ENCODE data around the gene RBM33. TPM values are rescaled to one million over a fixed set of nuclear protein-coding genes. Genes with fewer than 3 reads are reported as not detected.

Gene RBM33
- polyA plus RNA-seq, 1 donor (not counting 4 experiments of a cell fraction or from before 2014, with no cell fraction given): 8.9 TPM

DNA sequence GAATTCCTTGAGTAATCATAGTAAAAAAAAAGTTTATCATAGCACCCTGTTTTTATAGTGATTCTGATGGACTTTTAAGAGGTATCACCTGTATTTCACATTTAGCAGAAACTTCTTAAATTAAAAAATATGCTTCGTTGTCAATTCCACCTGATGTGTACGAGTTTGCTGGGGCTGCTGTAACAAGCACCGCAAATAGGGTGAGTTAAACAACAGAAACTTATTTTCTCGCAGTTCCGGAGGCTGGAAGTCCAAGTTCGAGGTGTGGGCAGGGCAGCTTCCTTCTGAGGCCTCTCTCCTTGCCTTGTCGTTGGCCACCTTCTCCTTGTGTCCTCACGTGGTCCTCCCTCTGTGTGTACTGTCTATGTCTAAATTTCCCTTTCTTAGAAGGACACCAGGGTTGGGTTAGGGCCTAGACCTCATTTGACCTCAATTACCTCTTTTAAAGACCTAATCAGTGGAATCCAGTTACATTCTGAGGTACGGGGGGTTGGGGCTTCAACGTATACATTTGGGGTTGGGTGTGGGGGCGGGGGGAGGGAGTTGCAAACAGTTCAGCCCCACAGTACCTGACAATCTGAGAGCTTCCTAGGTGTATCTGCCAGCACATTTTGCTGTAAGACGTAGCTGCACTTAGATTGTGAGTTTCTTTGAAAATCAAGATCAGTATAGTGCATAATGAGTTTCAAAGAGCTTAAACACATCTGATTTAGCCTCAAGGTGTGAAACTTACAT is 72.7 kb downstream of the RBM33 start:
- DNase-seq (ENCODE audit: low read depth, low spot score): no peak
- Histone ChIP-seq H3K9me3 (ENCODE audit: control insufficient read depth, low read depth, low read length) (no peaks in the 10 kb centered on the region), H3K27me3 (ENCODE audit: control insufficient read depth, extremely low read depth, insufficient read depth, low read length) (no peaks in the 10 kb centered on the region), H3K4me2 (ENCODE audit: control insufficient read depth, extremely low read depth, insufficient read depth, low read depth, low read length) (no peak overlapping the region), H2AFZ (ENCODE audit: control insufficient read depth, low read length) (no peak overlapping the region), H3K9ac (ENCODE audit: control insufficient read depth, extremely low read depth, insufficient read depth, low read length) (no peak overlapping the region), H3K4me3 (ENCODE audit: control insufficient read depth in 2 of 3, extremely low read depth in 1 of 3, insufficient read depth in 2 of 3, low read depth in 1 of 3, low read length in 3 of 3) (no peak overlapping the region), H3K79me2 (ENCODE audit: control insufficient read depth, insufficient read depth, low read length) (peaks cover 15% of the 10 kb centered on the region), H3K36me3 (ENCODE audit: control insufficient read depth in 2 of 2, extremely low read depth in 1 of 2, insufficient read depth in 2 of 2, low read length in 2 of 2) (peaks cover 18 to 20% of the 10 kb centered on the region in 2 experiments), H3K9me1 (ENCODE audit: control insufficient read depth, extremely low read depth, insufficient read depth, low read length) (no peaks in the 10 kb centered on the region), H3K4me1 (ENCODE audit: control insufficient read depth, extremely low read depth, insufficient read depth, low read length) (no peaks in the 10 kb centered on the region), H3K27ac (ENCODE audit: control insufficient read depth, insufficient read depth, low read length) (no peak overlapping the region), H4K20me1 (ENCODE audit: control insufficient read depth, extremely low read depth, insufficient read depth, low read length) (peaks cover 6% of the 10 kb centered on the region)
- no peak for TF ChIP-seq CTCF (optimal IDR thresholded peaks at IDR 0.05 in 1 of 3, IDR thresholded peaks at IDR 0.05 in 1 of 3, conservative IDR thresholded peaks at IDR 0.05 in 1 of 3; ENCODE audit: extremely low read depth in 1 of 3, insufficient read depth in 2 of 3, low read length in 3 of 3)
- FAIRE-seq: no peak
- dilution Hi-C loops (cut with MboI; ENCODE audit: extremely low pct_ligation_motif_present, low sequenced_read_pairs): no loop called here

GRCh38 chr7:155721056-155721455 is 76.6 kb downstream of the RBM33 start:
- H3K9ac ChIP-seq (ENCODE audit: control insufficient read depth, extremely low read depth, insufficient read depth, low read length): no peak overlapping the region
- peaks cover 5% of the 10 kb centered on the region for H3K79me2 ChIP-seq (ENCODE audit: control insufficient read depth, insufficient read depth, low read length)
- no peak for FAIRE-seq
- H2AFZ ChIP-seq (ENCODE audit: control insufficient read depth, low read length): no peak overlapping the region
- dilution Hi-C loops (cut with MboI; ENCODE audit: extremely low pct_ligation_motif_present, low sequenced_read_pairs): no loop called here
- H3K9me3 ChIP-seq (ENCODE audit: control insufficient read depth, low read depth, low read length): no peaks in the 10 kb centered on the region
- H3K4me3 ChIP-seq (ENCODE audit: control insufficient read depth in 2 of 3, extremely low read depth in 1 of 3, insufficient read depth in 2 of 3, low read depth in 1 of 3, low read length in 3 of 3): no peak overlapping the region
- TF ChIP-seq CTCF (optimal IDR thresholded peaks at IDR 0.05 in 1 of 3, IDR thresholded peaks at IDR 0.05 in 1 of 3, conservative IDR thresholded peaks at IDR 0.05 in 1 of 3; ENCODE audit: extremely low read depth in 1 of 3, insufficient read depth in 2 of 3, low read length in 3 of 3): no peak
- no peak for TF ChIP-seq EZH2 (IDR thresholded peaks at IDR 0.05; ENCODE audit: low read length)
- no peaks in the 10 kb centered on the region for H3K4me1 ChIP-seq (ENCODE audit: control insufficient read depth, extremely low read depth, insufficient read depth, low read length)
- no peaks in the 10 kb centered on the region for H3K9me1 ChIP-seq (ENCODE audit: control insufficient read depth, extremely low read depth, insufficient read depth, low read length)
- DNase-seq (ENCODE audit: low read depth, low spot score): no peak
- H3K36me3 ChIP-seq (ENCODE audit: control insufficient read depth in 2 of 2, extremely low read depth in 1 of 2, insufficient read depth in 2 of 2, low read length in 2 of 2): peaks cover 3 to 9% of the 10 kb centered on the region in 2 experiments
- no peak overlapping the region for H3K4me2 ChIP-seq (ENCODE audit: control insufficient read depth, extremely low read depth, insufficient read depth, low read depth, low read length)
- H3K27ac ChIP-seq (ENCODE audit: control insufficient read depth, insufficient read depth, low read length): no peak overlapping the region
- no peaks in the 10 kb centered on the region for H3K27me3 ChIP-seq (ENCODE audit: control insufficient read depth, extremely low read depth, insufficient read depth, low read length)
- no peaks in the 10 kb centered on the region for H4K20me1 ChIP-seq (ENCODE audit: control insufficient read depth, extremely low read depth, insufficient read depth, low read length)
